TTC549 (cell line): ENCODE measurements around the gene PNPLA2.

Experiments used
- FAIRE-seq: peaks from 2 replicates; lab custom pipeline; 2012; peaks lifted over from hg19 to GRCh38; lab: Jason Lieb, UNC

Gene PNPLA2

DNA sequence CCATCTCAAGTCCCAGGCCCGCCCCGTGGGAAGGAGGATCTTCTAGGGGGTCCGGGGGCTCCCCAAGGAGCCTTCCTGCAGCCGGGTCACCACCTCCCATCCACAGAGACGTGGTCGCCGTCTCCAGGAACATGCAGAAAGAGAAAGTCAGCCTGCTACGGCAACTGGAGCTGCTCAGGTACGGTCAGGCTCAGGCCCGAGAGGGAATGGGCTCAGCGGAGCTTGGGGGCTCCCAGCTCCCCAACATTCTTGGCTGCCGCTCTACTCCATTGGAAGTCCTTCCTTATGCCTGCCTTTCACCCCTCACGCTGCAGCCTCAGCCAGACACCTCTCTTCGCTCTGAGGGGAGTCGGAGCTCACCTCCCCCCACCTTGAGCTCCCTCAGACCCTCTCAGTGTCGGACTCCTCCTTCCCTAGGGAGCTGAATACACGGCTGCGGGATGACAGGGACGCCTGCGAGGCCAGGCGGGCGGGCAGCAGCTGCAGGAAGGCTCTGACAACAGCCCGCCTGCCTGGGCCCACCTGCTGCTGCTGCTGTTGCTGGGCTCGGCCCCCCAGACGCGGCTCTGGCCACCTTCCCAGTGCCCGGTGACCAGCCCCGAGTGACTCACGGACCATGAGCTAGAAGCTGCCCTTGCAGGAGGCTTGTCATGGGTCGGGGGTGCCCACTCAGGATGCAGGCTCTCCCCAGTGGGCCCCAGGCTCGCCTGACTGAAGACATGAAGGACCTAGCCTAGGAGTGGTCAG, 12.6 kb downstream of the PNPLA2 start:
- FAIRE-seq: no peak

DNA sequence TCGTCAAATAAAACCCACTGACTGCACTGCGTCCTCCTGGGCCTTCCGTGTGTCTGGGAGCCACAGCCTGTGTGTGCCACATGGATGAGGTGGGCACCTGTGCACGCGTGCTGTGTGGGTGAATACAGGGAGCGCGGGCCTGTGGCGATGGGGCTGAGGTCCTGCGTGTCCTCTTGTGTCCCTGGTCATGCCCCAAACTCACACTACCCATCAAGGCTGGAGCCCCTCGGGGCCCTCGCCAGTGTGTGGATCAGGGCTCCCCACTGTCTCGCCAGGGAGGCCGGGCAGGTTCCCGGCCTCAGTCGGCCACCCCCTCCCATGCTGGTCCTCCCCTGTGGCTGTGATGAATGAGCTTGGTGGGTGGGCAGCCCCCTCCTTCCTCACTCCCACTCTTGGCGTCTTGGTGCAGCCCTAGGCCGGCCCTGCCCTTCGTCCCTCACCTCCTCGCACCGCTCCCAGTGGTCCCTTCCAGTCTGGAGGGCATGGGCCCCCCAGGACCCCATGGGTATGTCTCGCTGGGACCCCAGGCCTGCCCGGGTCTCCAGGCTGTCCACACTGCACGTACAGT, 13.3 kb downstream of the PNPLA2 start:
- no peak for FAIRE-seq

DNA sequence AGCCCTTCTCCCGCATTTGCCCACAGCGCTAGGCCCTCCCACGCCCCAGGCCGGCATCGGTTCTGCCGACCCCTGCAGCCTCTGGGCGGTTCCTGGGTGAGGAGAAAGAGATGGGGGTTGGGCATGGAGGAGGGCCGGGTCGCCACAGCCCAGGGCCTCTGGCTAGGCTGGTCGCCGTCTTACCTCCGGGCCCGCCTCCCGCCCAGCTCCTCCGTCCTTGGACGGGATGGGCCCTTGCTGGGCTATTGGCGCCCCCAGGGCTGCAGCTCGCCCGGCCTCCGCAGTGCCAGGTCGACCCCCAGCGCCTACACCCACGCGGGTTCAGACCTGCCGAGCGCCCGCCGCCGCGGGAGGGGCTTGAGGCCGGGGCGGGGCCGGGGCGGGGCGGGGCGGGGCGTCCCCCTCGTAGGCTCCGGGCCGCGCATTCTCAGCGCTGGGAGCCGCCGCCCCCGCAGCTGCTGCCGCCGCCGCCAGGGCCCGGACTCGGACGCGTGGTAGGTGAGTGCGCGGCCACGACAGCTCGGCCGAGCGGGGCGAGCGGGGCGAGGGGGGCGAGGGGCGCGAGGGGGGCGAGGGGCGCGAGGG, 13.9 kb downstream of the PNPLA2 start, which contains the start of gene CD151:
CD151 (plus strand) TSS at position 424 of the 585 bp plus-strand sequence. CDS start 3,118 bp downstream, outside the sequence.
- FAIRE-seq: no peak

DNA sequence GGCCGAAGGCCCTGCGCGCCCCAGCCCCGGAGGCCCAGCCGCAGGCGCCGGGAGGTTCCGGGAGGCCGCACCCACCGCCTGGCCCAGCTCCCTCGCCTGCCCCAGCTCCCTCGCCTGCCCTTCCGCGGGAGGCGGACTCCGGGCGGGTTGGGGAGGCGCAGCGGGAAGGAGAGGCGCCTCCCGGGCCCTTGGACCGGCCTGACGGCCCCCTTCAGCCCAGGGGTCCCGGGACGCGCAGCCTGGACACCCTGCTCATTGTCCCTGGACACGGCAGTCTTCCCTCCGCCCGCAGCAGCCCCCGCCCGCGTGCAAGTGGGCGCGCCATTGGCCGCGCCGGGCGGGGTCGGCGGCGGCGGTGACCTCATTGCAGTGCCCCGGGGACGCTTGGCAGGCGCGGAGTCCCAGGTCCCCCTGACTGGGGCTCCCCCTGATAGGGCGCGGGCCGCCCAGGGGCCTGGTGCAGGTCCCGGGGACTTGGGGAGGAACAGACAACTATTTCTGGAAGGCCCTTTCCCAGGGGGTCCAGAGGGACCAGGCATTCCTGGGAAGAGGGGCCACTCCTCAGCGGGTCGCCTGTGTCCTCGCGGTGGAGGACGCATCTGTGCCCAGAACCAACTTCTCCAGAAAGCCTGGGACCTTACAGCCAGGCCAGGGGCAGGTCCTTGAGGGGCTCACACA, 14.5 kb downstream of the PNPLA2 start:
- FAIRE-seq: no peak

DNA sequence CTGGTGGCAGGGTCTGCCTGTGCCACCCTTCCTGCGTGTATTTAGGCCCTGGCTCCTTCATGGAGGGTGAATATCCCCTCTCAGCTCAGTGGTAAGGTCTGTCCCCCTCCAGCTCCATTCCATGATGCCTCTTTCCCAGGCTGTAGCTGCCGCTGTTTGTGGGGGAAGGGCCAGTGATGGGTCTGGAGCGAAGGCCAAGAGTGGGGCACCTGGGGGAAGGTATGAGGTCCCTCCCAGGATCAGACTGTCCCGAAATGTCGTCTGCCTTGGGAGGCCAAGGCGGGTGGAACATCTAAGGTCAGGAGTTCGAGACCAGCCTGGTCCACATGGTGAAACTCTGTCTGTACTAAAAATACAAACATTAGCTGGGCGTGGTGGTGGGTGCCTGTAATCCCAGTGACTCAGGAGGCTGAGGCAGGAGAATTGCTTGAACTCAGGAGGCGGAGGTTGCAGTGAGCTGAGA, 15.2 kb downstream of the PNPLA2 start:
- no peak for FAIRE-seq

DNA sequence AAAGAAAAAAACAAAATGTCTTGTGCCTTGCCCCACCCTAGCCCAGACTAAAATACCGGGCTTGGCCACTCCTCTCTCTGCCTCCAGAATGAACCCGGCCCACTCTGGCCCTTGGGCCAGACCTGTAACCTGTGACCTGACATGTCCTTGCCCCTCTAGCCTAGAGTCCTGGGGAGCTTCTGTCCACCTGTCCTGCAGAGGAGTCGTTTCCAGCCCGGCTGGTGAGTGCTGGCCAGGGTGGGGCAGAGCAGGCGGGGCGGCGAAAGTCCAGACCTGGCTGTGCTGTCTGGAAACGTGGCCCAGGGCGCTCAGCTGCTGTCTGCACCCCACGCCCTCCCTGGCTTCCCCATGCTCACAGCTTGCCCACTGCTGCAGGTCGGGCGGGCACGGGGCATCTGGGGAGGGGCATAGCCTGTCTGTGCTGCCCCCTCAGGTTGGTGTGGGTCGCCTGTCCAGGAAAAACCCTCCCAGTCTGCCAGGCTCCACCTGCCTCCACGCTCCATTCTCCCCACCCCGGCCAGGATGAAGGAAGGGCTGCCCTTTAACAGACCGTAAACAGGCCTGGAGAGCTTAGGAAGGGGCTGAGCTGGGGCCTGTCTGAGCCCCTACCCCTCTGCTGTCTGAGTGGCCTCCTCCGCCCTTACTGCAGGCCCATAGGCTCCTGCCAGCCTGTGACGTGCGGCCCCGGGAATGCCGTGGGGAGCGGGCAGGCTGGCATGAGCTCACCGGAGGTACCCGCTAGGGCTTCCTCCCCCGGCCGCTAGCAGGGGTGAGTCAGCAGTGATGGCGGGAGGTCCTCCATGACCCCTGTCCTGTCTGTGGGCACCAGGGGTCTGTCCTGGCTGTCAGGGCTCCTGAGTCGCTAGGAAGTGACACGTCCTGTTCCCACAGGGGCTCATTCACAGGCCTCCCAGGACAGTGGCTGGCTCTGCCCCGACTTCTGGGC, 15.9 kb downstream of the PNPLA2 start:
- no peak for FAIRE-seq

DNA sequence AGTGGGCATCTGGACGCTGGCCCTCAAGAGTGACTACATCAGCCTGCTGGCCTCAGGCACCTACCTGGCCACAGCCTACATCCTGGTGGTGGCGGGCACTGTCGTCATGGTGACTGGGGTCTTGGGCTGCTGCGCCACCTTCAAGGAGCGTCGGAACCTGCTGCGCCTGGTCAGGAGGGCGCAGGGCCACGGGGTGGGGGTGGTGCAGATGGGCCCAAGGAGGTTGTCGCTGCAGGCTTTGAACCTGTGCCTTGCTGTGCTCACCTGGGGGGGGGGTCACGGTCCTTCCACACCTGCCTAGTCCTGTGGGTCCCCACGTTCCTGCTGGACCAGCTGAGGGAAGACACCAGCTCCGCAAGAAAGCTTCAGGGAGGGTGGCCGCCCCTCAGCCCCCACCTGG, 17.6 kb downstream of the PNPLA2 start:
- FAIRE-seq: no peak

DNA sequence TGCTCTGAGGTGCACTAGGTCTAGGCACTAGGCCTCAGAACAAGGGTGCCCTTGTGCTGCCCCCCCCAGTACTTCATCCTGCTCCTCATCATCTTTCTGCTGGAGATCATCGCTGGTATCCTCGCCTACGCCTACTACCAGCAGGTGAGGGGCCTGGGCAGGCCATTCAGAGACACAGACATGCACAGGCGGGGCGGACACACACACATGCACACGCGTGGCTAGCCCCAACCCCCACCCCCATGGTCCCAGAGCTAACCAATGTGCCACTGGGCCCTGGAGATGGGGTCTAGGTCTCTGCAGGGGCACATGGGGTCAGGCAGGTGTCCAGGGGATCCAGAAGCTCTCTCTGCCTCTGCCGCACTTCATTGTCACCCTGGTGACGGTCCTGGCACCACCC, 18.0 kb downstream of the PNPLA2 start:
- FAIRE-seq: no peak

DNA sequence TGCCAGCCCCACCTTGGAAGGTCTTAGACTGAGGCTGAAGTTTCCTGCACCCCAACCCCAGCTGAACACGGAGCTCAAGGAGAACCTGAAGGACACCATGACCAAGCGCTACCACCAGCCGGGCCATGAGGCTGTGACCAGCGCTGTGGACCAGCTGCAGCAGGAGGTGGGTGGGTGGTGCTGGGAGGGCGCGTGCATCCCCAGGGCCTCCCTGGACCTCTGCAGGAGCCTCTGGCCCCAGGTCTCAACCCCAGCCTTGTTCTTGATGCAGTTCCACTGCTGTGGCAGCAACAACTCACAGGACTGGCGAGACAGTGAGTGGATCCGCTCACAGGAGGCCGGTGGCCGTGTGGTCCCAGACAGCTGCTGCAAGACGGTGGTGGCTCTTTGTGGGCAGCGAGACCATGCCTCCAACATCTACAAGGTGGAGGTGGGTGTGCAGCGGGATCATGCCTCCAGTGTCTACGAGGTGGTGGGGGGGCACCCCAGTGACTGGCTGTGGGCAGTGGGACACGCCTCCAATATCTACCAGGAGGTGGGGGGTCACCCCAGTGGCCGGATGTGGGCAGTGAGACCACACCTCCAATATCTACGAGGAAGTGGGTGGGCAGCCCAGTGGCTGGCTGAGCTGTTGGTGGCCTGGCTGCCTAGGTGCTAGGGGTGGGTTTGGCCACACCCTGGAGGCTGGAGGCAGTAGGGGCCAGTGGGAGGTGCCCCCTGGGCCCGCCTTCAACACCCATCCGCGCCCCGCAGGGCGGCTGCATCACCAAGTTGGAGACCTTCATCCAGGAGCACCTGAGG, 18.7 kb downstream of the PNPLA2 start:
- FAIRE-seq: no peak

DNA sequence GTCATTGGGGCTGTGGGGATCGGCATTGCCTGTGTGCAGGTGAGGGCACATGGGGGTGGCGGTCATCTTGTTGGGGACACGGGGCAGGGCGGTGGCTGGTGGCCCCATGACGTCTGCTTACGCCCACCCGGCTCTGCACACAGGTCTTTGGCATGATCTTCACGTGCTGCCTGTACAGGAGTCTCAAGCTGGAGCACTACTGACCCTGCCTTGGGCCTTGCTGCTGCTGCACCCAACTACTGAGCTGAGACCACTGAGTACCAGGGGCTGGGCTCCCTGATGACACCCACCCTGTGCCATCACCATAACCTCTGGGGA, 19.2 kb downstream of the PNPLA2 start:
- no peak for FAIRE-seq

DNA sequence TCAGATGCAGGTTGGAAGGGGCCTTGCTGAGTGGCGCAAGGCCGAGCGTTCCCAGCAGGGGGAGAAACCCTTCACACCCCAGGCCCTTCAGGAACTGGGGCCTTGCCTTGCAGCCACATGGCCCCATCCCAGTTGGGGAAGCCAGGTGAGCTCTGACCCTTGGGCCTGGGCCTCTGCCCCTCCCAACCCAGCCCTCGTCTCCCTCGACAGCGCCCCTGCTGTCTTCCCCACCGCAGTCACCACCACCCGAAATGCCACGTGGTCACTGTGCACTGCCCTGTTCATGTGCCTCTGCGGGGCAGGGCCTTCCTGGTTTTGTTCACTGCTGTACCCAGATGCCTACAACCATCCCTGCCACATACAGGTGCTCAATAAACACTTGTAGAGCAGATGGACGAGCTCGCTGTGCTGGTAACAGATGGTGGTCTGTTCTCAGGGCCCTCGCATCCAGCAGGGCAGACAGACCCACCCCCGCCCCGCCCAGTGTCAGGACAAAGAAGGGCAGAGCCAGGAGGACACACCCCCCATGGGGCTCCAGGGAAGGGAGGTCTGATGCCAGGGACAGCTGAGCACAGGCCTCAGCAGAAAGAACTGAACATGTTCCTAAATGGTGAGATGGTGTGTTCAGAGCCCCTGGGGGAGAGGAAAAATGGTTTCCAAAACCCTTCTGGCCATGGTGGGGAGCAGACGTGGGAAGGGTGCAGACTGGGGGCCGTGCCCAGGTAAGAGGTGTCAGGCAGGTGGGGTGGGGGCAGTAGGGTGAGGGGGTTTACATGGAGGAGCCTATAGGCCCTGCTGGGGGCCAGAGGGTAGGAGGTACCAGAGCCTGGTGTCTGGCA, 19.9 kb downstream of the PNPLA2 start:
- no peak for FAIRE-seq

DNA sequence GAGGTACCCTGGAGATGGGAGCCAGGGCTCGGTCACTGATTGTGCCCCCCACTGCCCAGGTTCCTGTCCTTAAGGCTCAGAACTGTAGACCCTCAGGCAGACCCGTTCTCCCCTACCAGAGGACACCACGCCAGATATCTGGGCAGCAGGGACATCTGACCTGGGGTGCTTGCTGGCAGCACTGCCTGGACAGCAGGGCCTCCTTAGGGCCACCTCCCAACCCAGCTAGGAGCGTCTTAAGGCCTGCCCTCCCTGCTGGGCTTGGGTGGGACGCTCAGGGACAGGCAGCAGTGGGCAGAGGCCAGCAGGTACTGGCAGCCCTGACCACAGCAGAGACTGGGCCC, 20.5 kb downstream of the PNPLA2 start:
- FAIRE-seq: no peak

DNA sequence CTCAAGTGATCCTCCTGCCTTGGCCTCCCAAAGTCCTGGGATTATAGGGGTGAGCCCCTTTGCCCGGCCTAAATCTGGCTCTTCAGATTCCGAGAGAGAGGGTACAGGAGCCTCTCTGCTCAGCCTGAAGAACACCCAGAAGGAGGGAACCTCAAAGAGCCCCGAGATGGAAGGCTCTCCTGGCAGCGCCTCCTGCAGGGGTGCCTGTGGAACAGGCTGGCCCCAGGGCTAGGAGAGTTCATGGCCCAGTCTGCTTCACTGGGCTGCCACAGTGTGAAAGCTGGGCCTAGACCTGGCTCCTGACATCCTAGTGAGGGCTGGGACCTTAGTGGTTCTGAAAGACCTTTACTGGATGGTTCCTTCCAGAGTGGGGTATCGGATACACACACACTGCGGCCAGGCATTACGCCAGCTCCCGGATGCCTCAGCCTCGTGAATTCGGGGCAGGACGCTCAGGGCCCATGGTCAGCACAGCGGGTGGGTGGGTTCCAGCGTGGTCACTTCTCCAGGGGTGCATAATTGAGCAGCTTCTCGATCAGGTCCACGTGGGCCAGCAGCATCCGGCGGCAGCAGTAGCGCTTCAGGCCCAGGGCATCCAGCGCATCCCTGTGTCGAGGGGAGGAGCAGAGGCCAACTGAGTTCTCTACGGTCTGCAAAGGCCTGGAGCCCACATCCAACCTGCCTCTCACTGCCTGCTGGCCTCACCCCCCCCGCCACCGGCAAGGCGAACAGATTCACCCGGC, 21.3 kb downstream of the PNPLA2 start:
- FAIRE-seq: no peak

DNA sequence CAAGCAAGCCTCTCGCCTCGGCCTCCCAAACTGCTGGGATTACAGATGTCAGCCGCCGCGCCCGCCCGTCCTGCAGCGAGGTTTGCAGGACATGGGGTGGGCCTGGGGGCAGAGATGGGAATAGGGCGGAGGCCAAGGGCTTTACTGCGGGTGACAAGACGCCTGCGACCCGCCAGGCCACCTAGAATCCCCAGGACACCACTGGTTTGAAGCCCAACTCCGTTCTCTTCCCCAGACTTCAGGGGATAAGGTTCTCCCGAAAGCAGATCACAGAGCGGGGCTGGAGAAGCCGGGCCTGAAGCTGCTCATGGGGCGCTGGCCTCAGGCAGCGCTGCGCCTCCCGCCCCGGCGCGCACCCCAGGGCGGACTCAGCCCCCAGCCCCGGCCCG, 23.3 kb downstream of the PNPLA2 start:
- no peak for FAIRE-seq

DNA sequence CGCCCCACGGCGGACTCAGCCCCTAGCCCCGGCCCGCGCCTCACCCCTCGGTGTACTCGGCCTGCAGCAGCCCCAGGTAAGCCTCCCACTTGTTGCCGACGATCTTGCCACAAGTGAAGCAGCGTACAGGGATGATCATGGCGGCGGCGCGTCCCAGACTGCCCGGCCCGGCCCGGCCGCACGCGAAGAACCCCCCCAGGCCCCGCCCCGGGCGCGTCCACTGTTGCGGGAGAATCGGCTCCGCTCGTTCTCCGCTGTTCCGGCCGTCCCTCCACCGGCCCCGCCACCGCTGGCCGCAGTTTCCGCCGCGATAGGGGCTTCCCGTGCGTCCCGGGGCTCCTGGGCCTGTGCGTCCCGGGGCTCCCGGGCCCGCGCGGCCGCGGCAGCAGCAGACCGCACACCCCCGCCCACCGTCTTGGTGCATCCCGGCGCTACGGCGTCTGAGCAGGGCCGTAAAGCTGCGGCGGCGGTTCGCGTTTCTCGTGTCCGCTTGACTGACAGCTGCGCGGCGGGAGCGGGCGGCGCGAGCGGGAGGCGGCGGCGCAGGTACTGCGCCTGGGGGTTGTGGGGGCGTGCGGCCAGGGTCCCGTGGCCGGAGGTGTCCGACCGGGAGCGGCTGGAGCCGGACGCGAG, 23.8 kb downstream of the PNPLA2 start, which contains the start of the genes POLR2L and TSPAN4:
POLR2L (minus strand) TSS at position 160 of the 633 bp plus-strand sequence; CDS start at position 139, 21 bp downstream.
TSPAN4 (plus strand) TSS at position 483 of the 633 bp plus-strand sequence. CDS start 7,453 bp downstream, outside the sequence.
- no peak for FAIRE-seq

DNA sequence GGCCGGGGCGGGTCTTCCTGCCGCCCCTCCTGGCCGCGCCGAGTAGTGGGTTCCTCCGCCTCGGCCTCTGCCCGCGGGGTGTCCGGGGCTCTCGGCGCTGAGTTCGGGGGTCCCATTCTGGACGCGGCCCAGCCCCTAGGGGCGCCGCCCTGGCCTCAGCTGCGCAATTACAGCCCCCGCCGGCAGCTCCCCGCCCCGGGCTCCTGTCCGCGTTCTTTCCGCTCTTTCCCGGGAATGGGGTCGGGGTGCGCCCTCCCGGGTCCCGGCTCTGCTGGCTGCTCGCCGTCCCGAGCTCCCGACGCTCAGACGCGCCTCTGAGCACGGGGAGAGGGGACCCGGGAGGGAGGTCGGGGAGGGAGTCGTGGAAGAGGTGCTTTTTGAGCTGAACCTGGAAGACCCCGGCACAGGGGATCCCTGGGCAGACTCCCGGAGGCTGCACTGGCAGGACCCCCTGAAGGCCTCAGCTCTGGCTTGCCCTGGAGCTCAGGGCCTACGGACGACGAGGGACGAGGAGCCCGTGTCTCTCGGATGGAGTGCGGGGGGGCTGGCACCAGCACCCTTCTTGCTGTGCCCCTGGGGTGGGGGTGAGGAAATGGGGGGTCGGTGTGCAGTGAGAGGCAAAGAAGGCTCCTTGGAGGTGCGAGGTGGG, 24.5 kb downstream of the PNPLA2 start:
- FAIRE-seq: no peak

DNA sequence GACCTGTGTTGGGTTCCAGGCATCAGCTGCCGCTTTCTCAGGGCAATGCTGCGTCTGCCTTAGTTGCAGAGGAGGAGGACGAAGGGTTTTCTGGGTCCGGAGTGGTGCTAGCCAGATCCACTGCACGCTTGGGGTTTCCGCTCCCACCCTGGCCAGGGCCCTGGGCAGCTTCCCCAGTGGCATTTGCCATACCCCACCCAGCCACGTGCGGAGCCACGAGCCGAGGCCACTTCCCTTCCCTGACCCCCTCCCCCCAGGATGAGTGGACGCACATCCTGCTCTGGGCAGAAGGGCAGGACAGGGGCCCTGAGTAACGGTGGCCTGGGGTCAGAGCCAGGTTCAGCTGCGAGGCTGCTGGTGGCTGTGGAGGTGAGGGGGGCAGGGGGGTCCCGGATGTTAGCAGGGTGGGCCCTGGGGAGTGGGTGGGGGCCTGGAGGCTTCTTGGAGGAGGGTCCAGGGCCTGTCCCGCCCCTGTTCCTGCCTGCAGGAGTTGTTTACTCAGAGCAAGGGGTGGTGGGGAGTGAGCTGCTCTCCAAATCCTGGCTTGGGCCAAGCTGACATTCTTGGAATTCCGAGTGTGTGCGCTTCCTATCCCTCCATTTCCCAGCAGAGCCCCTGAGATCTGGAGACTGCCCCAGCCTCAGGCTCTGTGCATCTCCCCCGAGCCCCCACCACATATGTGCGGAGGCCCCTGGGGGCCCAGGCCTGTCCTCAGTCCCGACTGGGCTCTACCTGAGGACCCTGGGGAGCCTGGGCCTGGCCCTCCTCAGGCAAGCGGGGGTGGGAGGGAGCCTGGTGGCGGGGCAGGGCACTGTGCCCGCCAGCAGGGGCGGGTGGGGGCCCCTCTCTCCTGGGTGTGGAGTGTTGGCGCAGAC, 25.3 kb downstream of the PNPLA2 start:
- no peak for FAIRE-seq
